ENCODE results near the gene TAS2R41. TPM values are rescaled to one million over a fixed set of nuclear protein-coding genes. Genes with fewer than 3 reads are reported as not detected.

Gene TAS2R41
- total RNA-seq, 1 experiment from 2014 or later: not detected

DNA sequence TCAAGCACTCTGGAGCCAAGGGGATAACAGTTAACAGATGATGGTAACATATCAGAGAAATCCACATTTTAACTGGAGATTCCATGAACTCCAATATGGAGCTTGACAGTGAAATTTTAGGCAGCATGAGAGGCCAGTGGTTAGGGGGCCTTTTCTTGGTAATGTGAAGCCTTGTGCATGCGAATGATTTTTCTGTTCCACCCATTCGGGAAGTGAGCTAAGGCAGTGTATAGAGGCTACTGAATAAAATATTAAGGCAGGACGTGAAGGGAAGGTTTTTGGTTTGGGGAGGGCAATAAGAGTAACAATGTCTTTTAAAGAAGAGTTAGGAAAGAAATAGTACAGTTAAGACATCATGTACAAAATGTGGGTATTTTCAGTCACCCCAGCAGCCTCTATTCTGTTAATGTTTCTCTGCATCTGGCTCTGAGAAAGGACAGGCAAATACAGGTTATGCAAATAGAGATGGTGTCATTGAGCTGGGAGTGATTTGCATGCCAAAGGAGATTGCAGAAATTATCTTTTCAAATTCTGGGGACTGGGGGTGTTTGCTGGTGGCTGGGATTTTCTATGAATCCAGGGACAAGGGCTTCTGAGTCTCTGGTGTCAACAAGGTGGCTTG lies 41.2 kb upstream of the TAS2R41 start:
- Histone ChIP-seq H3K36me3 (ENCODE audit: insufficient read depth, low read length, poor library complexity, severe bottlenecking) (no peaks in the 10 kb centered on the region), H3K4me3 (ENCODE audit: low read depth, low read length, poor library complexity, severe bottlenecking) (no peak overlapping the region), H3K9me3 (ENCODE audit: low read depth, low read length, poor library complexity, severe bottlenecking) (no peaks in the 10 kb centered on the region), H3K4me1 (ENCODE audit: insufficient read depth, low read length, poor library complexity, severe bottlenecking) (no peaks in the 10 kb centered on the region), H3K27ac (ENCODE audit: low read depth, low read length, poor library complexity, severe bottlenecking) (no peak overlapping the region), H3K27me3 (replicated peaks; ENCODE audit: insufficient read depth, low read depth, low read length, poor library complexity) (no peaks in the 10 kb centered on the region)
- no peak for TF ChIP-seq EZH2 (IDR thresholded peaks at IDR 0.05; ENCODE audit: borderline replicate concordance, low read depth, low read length, poor library complexity, severe bottlenecking)
- TF ChIP-seq, protein P1, sequence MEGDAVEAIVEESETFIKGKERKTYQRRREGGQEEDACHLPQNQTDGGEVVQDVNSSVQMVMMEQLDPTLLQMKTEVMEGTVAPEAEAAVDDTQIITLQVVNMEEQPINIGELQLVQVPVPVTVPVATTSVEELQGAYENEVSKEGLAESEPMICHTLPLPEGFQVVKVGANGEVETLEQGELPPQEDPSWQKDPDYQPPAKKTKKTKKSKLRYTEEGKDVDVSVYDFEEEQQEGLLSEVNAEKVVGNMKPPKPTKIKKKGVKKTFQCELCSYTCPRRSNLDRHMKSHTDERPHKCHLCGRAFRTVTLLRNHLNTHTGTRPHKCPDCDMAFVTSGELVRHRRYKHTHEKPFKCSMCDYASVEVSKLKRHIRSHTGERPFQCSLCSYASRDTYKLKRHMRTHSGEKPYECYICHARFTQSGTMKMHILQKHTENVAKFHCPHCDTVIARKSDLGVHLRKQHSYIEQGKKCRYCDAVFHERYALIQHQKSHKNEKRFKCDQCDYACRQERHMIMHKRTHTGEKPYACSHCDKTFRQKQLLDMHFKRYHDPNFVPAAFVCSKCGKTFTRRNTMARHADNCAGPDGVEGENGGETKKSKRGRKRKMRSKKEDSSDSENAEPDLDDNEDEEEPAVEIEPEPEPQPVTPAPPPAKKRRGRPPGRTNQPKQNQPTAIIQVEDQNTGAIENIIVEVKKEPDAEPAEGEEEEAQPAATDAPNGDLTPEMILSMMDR (conservative IDR thresholded peaks at IDR 0.05; ENCODE audit: low read depth, low read length): no peak
- POLR2A ChIA-PET (ENCODE audit: low non-redundant PET): no interaction called here
- DNase-seq (ENCODE audit: low spot score): no peak
- CTCF ChIA-PET: no interaction called here
- BruUV-seq (replicated peaks): no TSS peak
- intact Hi-C loops (cut with micrococcal nuclease; ENCODE audit: unreplicated experiment): no loop called here

DNA sequence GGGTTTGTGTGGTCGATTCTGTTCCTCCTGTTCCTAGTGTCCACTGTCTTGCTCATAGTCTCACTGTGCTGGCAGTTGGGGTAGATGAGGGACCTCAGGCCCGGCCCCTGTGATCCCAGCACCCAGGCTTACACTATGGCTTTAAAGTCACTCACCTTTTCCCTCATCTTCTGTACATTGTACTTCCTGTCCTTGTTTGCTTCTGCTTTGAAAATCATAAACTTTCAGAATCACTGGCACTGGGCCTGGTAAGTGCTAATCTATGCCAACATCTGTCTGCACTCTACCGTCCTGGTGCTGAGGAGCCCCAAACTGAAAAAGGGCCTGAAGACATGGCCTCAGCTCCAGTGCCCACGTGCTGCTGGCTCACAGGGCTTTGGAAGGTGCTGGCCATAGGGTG lies 40.1 kb upstream of the TAS2R41 start:
- no peaks in the 10 kb centered on the region for H3K9me3 ChIP-seq (ENCODE audit: low read depth, low read length, poor library complexity, severe bottlenecking)
- POLR2A ChIA-PET (ENCODE audit: low non-redundant PET): no interaction called here
- TF ChIP-seq EZH2 (IDR thresholded peaks at IDR 0.05; ENCODE audit: borderline replicate concordance, low read depth, low read length, poor library complexity, severe bottlenecking): no peak
- TF ChIP-seq, protein P1 (conservative IDR thresholded peaks at IDR 0.05; ENCODE audit: low read depth, low read length): no peak

DNA sequence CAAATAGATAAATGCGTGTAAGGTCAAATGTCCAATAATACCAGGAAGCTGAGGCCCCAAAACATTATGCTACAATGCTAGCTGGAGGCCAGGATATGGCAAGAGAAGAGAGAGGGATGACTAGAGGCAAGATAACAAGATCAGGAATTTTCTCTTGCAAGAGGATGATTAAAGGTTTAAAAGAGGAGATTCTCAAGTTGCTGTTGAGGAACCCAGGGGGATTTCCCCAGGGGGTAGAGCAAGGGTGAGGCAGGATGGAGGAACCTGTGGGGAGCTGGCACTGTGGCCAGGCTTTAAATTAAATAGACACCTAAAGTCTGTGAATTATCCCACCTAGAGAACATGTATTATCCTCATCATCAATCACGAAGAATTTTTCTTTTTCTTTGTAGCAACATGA lies 37.8 kb upstream of the TAS2R41 start:
- H3K4me3 ChIP-seq (ENCODE audit: low read depth, low read length, poor library complexity, severe bottlenecking): no peak overlapping the region
- TF ChIP-seq, protein P1 (conservative IDR thresholded peaks at IDR 0.05; ENCODE audit: low read depth, low read length): no peak
- no peak for TF ChIP-seq EZH2 (IDR thresholded peaks at IDR 0.05; ENCODE audit: borderline replicate concordance, low read depth, low read length, poor library complexity, severe bottlenecking)
- no TSS peak for BruUV-seq (replicated peaks)
- POLR2A ChIA-PET (ENCODE audit: low non-redundant PET): no interaction called here
- no peak for DNase-seq (ENCODE audit: low spot score)
- no peaks in the 10 kb centered on the region for H3K36me3 ChIP-seq (ENCODE audit: insufficient read depth, low read length, poor library complexity, severe bottlenecking)
- H3K4me1 ChIP-seq (ENCODE audit: insufficient read depth, low read length, poor library complexity, severe bottlenecking): no peaks in the 10 kb centered on the region
- CTCF ChIA-PET: no interaction called here
- H3K9me3 ChIP-seq (ENCODE audit: low read depth, low read length, poor library complexity, severe bottlenecking): no peaks in the 10 kb centered on the region
- H3K27ac ChIP-seq (ENCODE audit: low read depth, low read length, poor library complexity, severe bottlenecking): no peak overlapping the region
- intact Hi-C loops (cut with micrococcal nuclease; ENCODE audit: unreplicated experiment): no loop called here
- no peaks in the 10 kb centered on the region for H3K27me3 ChIP-seq (replicated peaks; ENCODE audit: insufficient read depth, low read depth, low read length, poor library complexity)

More for the DNA sequence above, 40.1 kb upstream of the TAS2R41 start:
- H3K27me3 ChIP-seq (replicated peaks; ENCODE audit: insufficient read depth, low read depth, low read length, poor library complexity): no peaks in the 10 kb centered on the region
- H3K4me1 ChIP-seq (ENCODE audit: insufficient read depth, low read length, poor library complexity, severe bottlenecking): no peaks in the 10 kb centered on the region
- H3K4me3 ChIP-seq (ENCODE audit: low read depth, low read length, poor library complexity, severe bottlenecking): no peak overlapping the region
- intact Hi-C loops (cut with micrococcal nuclease; ENCODE audit: unreplicated experiment): no loop called here
- no peak overlapping the region for H3K27ac ChIP-seq (ENCODE audit: low read depth, low read length, poor library complexity, severe bottlenecking)
- DNase-seq (ENCODE audit: low spot score): no peak
- no TSS peak for BruUV-seq (replicated peaks)
- CTCF ChIA-PET: no interaction called here
- no peaks in the 10 kb centered on the region for H3K36me3 ChIP-seq (ENCODE audit: insufficient read depth, low read length, poor library complexity, severe bottlenecking)
